IMR-90 (cell line): ENCODE measurements around the gene WWC1. TPM values are rescaled to one million over a fixed set of nuclear protein-coding genes. Genes with fewer than 3 reads are reported as not detected.

ENCODE experiments used
- ATAC-seq: fragments of 200-7000 bp; cut with Tn5 transposase; 2 replicates; pipeline ENCODE4 v1.9.1; 2020; ENCODE audit warnings: low read depth, mild to moderate bottlenecking, moderate library complexity
- BruUV-seq: library from RNA; stranded (reverse); fragments of 400-500 nt; replicated peaks from 2 replicates; lab custom pipeline; 2021; lab: Mats Ljungman, UMichigan
- CTCF ChIA-PET: fragments of 300-600 bp; formaldehyde crosslinking; extraction: SDS; loops from one replicate; lab custom pipeline; 2021; ENCODE audit warnings: antibody characterized with exemption; lab: Yijun Ruan, JAX
- POLR2A ChIA-PET: fragments of 300-600 bp; sonication (Branson Sonifier 250); formaldehyde crosslinking; loops from one replicate; lab custom pipeline; 2022; ENCODE audit warnings: antibody characterized with exemption; ENCODE audit not compliant: unreplicated experiment; lab: Charles Lee
- DNase-seq: peaks from one replicate; pipeline ENCODE4 v3.0.0; 2013
- H2AFZ ChIP-seq: replicated peaks from 2 replicates; pipeline ENCODE3; 2013; ENCODE audit warnings: low read length, mild to moderate bottlenecking; ENCODE audit not compliant: poor library complexity
- H2AK5ac ChIP-seq: 2 replicates; pipeline ENCODE4 v1.6.1; 2013; ENCODE audit warnings: low read depth, low read length, inconsistent platforms
- H2AK9ac ChIP-seq: replicated peaks from 2 replicates; pipeline ENCODE3; 2013; ENCODE audit warnings: mild to moderate bottlenecking, low read depth, low read length, moderate library complexity; ENCODE audit not compliant: poor library complexity
- H2BK120ac ChIP-seq: 2 replicates; pipeline ENCODE4 v1.6.1; 2013; ENCODE audit warnings: low read depth, low read length, inconsistent platforms
- H2BK15ac ChIP-seq: 3 replicates; pipeline ENCODE4 v1.6.1; 2013; ENCODE audit warnings: low read depth, low read length, inconsistent platforms
- H2BK20ac ChIP-seq: 2 replicates; pipeline ENCODE4 v1.6.1; 2013; ENCODE audit warnings: low read depth, mild to moderate bottlenecking, inconsistent platforms, low read length, moderate library complexity
- H2BK5ac ChIP-seq: 2 replicates; pipeline ENCODE4 v1.6.1; 2013; ENCODE audit warnings: mild to moderate bottlenecking, low read depth, low read length, inconsistent platforms; ENCODE audit not compliant: poor library complexity, severe bottlenecking
- H3K14ac ChIP-seq: replicated peaks from 2 replicates; pipeline ENCODE4 v1.6.1; 2013; ENCODE audit warnings: low read depth, low read length, inconsistent platforms
- H3K18ac ChIP-seq: 2 replicates; pipeline ENCODE4 v1.6.1; 2013; ENCODE audit warnings: low read depth, low read length, control low read depth
- H3K23ac ChIP-seq: 2 replicates; pipeline ENCODE4 v1.6.1; 2013; ENCODE audit warnings: low read depth, low read length, inconsistent platforms
- H3K27ac ChIP-seq: 2 replicates; pipeline ENCODE4 v1.5.1; 2013; ENCODE audit warnings: mild to moderate bottlenecking, control low read depth, low read length; ENCODE audit not compliant: insufficient read depth
- H3K27me3 ChIP-seq: 2 replicates; pipeline ENCODE4 v1.6.1; 2013; ENCODE audit warnings: low read length; ENCODE audit not compliant: control insufficient read depth, insufficient read depth
- H3K36me3 ChIP-seq: 2 replicates; pipeline ENCODE4 v1.6.1; 2013; ENCODE audit warnings: low read length, mixed read lengths; ENCODE audit not compliant: control insufficient read depth, insufficient read depth
- H3K4ac ChIP-seq: 2 replicates; pipeline ENCODE4 v1.6.1; 2013; ENCODE audit warnings: low read depth, low read length, inconsistent platforms
- H3K4me1 ChIP-seq: 2 replicates; pipeline ENCODE4 v1.6.1; 2013; ENCODE audit warnings: low read length, mixed read lengths; ENCODE audit not compliant: control insufficient read depth, insufficient read depth
- H3K4me2 ChIP-seq: 2 replicates; pipeline ENCODE4 v1.6.1; 2013; ENCODE audit warnings: low read depth, mild to moderate bottlenecking, control low read depth, low read length, moderate library complexity
- H3K4me3 ChIP-seq: 2 replicates; pipeline ENCODE4 v1.5.1; 2013; ENCODE audit warnings: low read depth, mild to moderate bottlenecking, control low read depth, low read length, moderate library complexity; ENCODE audit not compliant: insufficient read depth
- H3K56ac ChIP-seq: 2 replicates; pipeline ENCODE4 v1.6.1; 2013; ENCODE audit warnings: low read length, inconsistent platforms; ENCODE audit not compliant: insufficient read depth; ENCODE audit errors: extremely low read depth
- H3K79me1 ChIP-seq, 2 experiments: 2 replicates each; pipeline ENCODE4 v1.6.1; 2013; ENCODE audit warnings: low read length in 2 of 2, inconsistent platforms in 1 of 2, low read depth in 1 of 2
- H3K9ac ChIP-seq: 2 replicates; pipeline ENCODE4 v1.6.1; 2013; ENCODE audit warnings: low read depth, low read length, control low read depth
- H3K9me1 ChIP-seq: 2 replicates; pipeline ENCODE4 v1.6.1; 2013; ENCODE audit warnings: low read length, inconsistent platforms; ENCODE audit not compliant: insufficient read depth
- H3K9me3 ChIP-seq: 2 replicates; pipeline ENCODE4 v1.6.1; 2013; ENCODE audit warnings: low read length; ENCODE audit not compliant: control insufficient read depth, insufficient read depth
- H4K20me1 ChIP-seq: 2 replicates; pipeline ENCODE4 v1.6.1; 2013; ENCODE audit warnings: low read length, inconsistent platforms; ENCODE audit not compliant: insufficient read depth
- H4K5ac ChIP-seq: 2 replicates; pipeline ENCODE4 v1.6.1; 2013; ENCODE audit warnings: mild to moderate bottlenecking, low read depth, low read length, control low read depth
- H4K8ac ChIP-seq, 2 experiments: 2 replicates each; pipeline ENCODE4 v1.6.1; 2013; ENCODE audit warnings: low read depth in 2 of 2, low read length in 2 of 2, control low read depth in 1 of 2, inconsistent platforms in 1 of 2
- H4K91ac ChIP-seq: 2 replicates; pipeline ENCODE4 v1.6.1; 2013; ENCODE audit warnings: low read depth, low read length, inconsistent platforms; ENCODE audit not compliant: insufficient read depth
- ELK1 ChIP-seq: fragments of 150-350 bp; IDR thresholded peaks from 2 replicates; pipeline ENCODE4 v1.6.1; 2016; ENCODE audit warnings: low read depth, mild to moderate bottlenecking, low read length, moderate library complexity, borderline replicate concordance
- WGBS, 2 experiments: methylation state at CpG; one replicate each; pipeline versions ENCODE4 v1.1.5 to v1.1.7; 2013; ENCODE audit warnings: missing lambda C conversion rate in 2 of 2; ENCODE audit not compliant: insufficient read length in 1 of 2; ENCODE audit errors: extremely low coverage in 2 of 2; 5-methylcytosine and 5-hydroxymethylcytosine counted together
- dilution Hi-C: fragments of 300-500 bp; cut with HindIII; formaldehyde crosslinking; loops from one replicate; pipeline ENCODE4 v1.14.3; 2018; ENCODE audit warnings: low sequenced_read_pairs; ENCODE audit not compliant: unreplicated experiment
- in situ Hi-C: fragments of 300-500 bp; cut with MboI; formaldehyde crosslinking; loops from 3 replicates; pipeline ENCODE4 v1.14.3; 2019; ENCODE audit warnings: low sequenced_read_pairs, inconsistent platforms, mixed read lengths
- intact Hi-C: fragments of 100-400 bp; cut with micrococcal nuclease; formaldehyde crosslinking; loops from 2 replicates; pipeline ENCODE4 v1.10.0; 2022
- polyA plus RNA-seq, 3 experiments: library from polyadenylated mRNA; depleted of rRNA; stranded (reverse); fragments of >200 nt; gene quantifications; 2 replicates each; pipeline ENCODE4 v1.2.3, GENCODE V29; 2012; ENCODE audit warnings: low replicate concordance in 1 of 3
- total RNA-seq: library from RNA; depleted of rRNA; stranded (reverse); fragments of >200 nt; gene quantifications from 2 replicates; pipeline ENCODE4 v1.2.3, GENCODE V29; 2012

The WWC1 gene
- total and polyA plus RNA-seq, 2 of the 4 experiments (the other 2 are of a cell fraction): 9.1 to 10.3 TPM

GRCh38 chr5:168307022-168307421 lies 15.6 kb downstream of the WWC1 start:
- peaks cover 9% of the 10 kb centered on the region for H3K9me1 ChIP-seq
- H3K4me3 ChIP-seq: no peak overlapping the region
- H2BK20ac ChIP-seq: no peak overlapping the region
- no peaks in the 10 kb centered on the region for H3K9me3 ChIP-seq
- H3K14ac ChIP-seq: no peak overlapping the region
- H3K23ac ChIP-seq: no peak overlapping the region
- H2BK15ac ChIP-seq: no peak overlapping the region
- BruUV-seq: no TSS peak
- H4K91ac ChIP-seq: no peak overlapping the region
- H2AFZ ChIP-seq: no peak overlapping the region
- no peak overlapping the region for H2BK120ac ChIP-seq
- 100% methylated on average over 1 of the region's 6 CpGs; no CpG with 5 or more reads in 1 of the 2 experiments for WGBS, 2 experiments
- no peak overlapping the region for H3K9ac ChIP-seq
- H3K4me2 ChIP-seq: no peak overlapping the region
- H3K56ac ChIP-seq: no peak overlapping the region
- no peaks in the 10 kb centered on the region; the same call in 1 of the 2 replicates for H3K36me3 ChIP-seq
- H3K18ac ChIP-seq: no peak overlapping the region
- DNase-seq (no peak), ATAC-seq (no peak)
- H3K79me1 ChIP-seq: peaks cover 19 to 25% of the 10 kb centered on the region in 2 experiments
- in situ Hi-C loops: no loop called here
- no peak overlapping the region for H2BK5ac ChIP-seq
- H3K4ac ChIP-seq: no peak overlapping the region
- H3K4me1 ChIP-seq: peaks cover 6% of the 10 kb centered on the region
- H3K27ac ChIP-seq: no peak overlapping the region
- H2AK5ac ChIP-seq: no peak overlapping the region
- H4K5ac ChIP-seq: no peak overlapping the region
- dilution Hi-C loops: no loop called here
- ChIA-PET POLR2A (no interaction called here), CTCF (no interaction called here)
- no peak overlapping the region; a peak in 1 of 4 replicates for H4K8ac ChIP-seq
- no peak overlapping the region for H2AK9ac ChIP-seq
- intact Hi-C loops: no loop called here
- H4K20me1 ChIP-seq: no peaks in the 10 kb centered on the region
- no peaks in the 10 kb centered on the region for H3K27me3 ChIP-seq
- TF ChIP-seq ELK1: no peak
